OCI-LY1 (cell line): ENCODE results near the gene VAV3.
A peak's percentile ranks its signal among the peaks of the same experiment; 100 is the strongest.

Experiments used
- H2AFZ ChIP-seq: fragments of 200-600 bp; sonication (generic), shearing (Covaris generic); 2 replicates; pipeline ENCODE4 v1.6.0; 2014; ENCODE audit warnings: antibody characterized with exemption, mild to moderate bottlenecking, low read length
- H3F3A ChIP-seq: fragments of 200-600 bp; sonication (generic), shearing (Covaris generic); 2 replicates; pipeline ENCODE4 v1.6.0; 2014; ENCODE audit warnings: mild to moderate bottlenecking, antibody characterized with exemption, low read length, moderate library complexity; ENCODE audit not compliant: insufficient read depth
- H3K27ac ChIP-seq: fragments of 200-600 bp; sonication (generic); 2 replicates; pipeline ENCODE4 v1.5.1; 2014; ENCODE audit warnings: low read length, mixed run types, mild to moderate bottlenecking, low read depth; ENCODE audit not compliant: poor library complexity, severe bottlenecking
- H3K27me3 ChIP-seq: fragments of 200-600 bp; sonication (generic); 2 replicates; pipeline ENCODE4 v1.6.0; 2014; ENCODE audit warnings: antibody characterized with exemption, mild to moderate bottlenecking, low read length, moderate library complexity; ENCODE audit not compliant: insufficient read depth
- H3K36me3 ChIP-seq: fragments of 200-600 bp; sonication (generic); 2 replicates; pipeline ENCODE4 v1.6.1; 2014; ENCODE audit warnings: mild to moderate bottlenecking, antibody characterized with exemption, low read length, moderate library complexity, mixed read lengths; ENCODE audit not compliant: insufficient read depth
- H3K4me1 ChIP-seq: fragments of 200-600 bp; sonication (generic); 2 replicates; pipeline ENCODE4 v1.5.1; 2014; ENCODE audit warnings: mild to moderate bottlenecking, low read length, moderate library complexity; ENCODE audit not compliant: insufficient read depth, severe bottlenecking
- H3K4me2 ChIP-seq: fragments of 200-600 bp; sonication (generic), shearing (Covaris generic); 2 replicates; pipeline ENCODE4 v1.6.1; 2014; ENCODE audit warnings: low read length
- H3K4me3 ChIP-seq: fragments of 200-600 bp; sonication (generic); 2 replicates; pipeline ENCODE4 v1.5.1; 2014; ENCODE audit warnings: low read length, low read depth, mild to moderate bottlenecking, mixed read lengths; ENCODE audit not compliant: poor library complexity, severe bottlenecking
- H3K79me2 ChIP-seq: fragments of 200-600 bp; shearing (Covaris generic); 2 replicates; pipeline ENCODE4 v1.6.1; 2016; ENCODE audit warnings: mixed run types, low read length, mixed read lengths; ENCODE audit not compliant: insufficient read depth
- H3K9ac ChIP-seq: fragments of 200-600 bp; sonication (generic), shearing (Covaris generic); 2 replicates; pipeline ENCODE4 v1.6.1; 2014; ENCODE audit warnings: mild to moderate bottlenecking, low read length, mixed read lengths
- H3K9me2 ChIP-seq: fragments of 200-600 bp; sonication (generic), shearing (Covaris generic); 2 replicates; pipeline ENCODE4 v1.6.1; 2014; ENCODE audit warnings: low read depth, mild to moderate bottlenecking, low read length, mixed read lengths
- H3K9me3 ChIP-seq: fragments of 200-600 bp; shearing (Covaris generic); 2 replicates; pipeline ENCODE4 v1.6.1; 2014; ENCODE audit warnings: low read length, mixed read lengths
- H4K20me1 ChIP-seq: fragments of 200-600 bp; sonication (generic), shearing (Covaris generic); 2 replicates; pipeline ENCODE4 v1.6.0; 2016; ENCODE audit warnings: mild to moderate bottlenecking, low read length; ENCODE audit not compliant: insufficient read depth
- CTCF ChIP-seq: fragments of 200-600 bp; sonication (generic), shearing (Covaris generic); IDR thresholded peaks from 2 replicates; pipeline ENCODE4 v1.5.1; 2017; ENCODE audit warnings: mild to moderate bottlenecking, antibody characterized with exemption, low read length, moderate library complexity, mixed read lengths
- EZH2 ChIP-seq: fragments of 200-600 bp; sonication (generic), shearing (Covaris generic); IDR thresholded peaks from 2 replicates; pipeline ENCODE4 v1.8.0; 2017; ENCODE audit warnings: borderline replicate concordance, mixed run types, mild to moderate bottlenecking, antibody characterized with exemption, low read length, moderate library complexity, mixed read lengths

The VAV3 gene

GRCh38 chr1:107874221-107874620 lies 90.8 kb downstream of the VAV3 start:
- no peak for TF ChIP-seq CTCF
- no peak for TF ChIP-seq EZH2
- Histone ChIP-seq H3K27ac (peak overlapping the region; percentile 66), H3K79me2 (no peaks in the 10 kb centered on the region), H3K4me1 (peaks cover 70% of the 10 kb centered on the region), H3F3A (0 out of 2 replicates have a peak, but pooled peaks cover 3% of the 10 kb centered on the region), H3K36me3 (no peaks in the 10 kb centered on the region), H2AFZ (no peak overlapping the region), H3K4me2 (no peak overlapping the region), H3K9me3 (no peaks in the 10 kb centered on the region), H3K4me3 (no peak overlapping the region), H4K20me1 (no peaks in the 10 kb centered on the region), H3K27me3 (no peaks in the 10 kb centered on the region), H3K9me2 (no peaks in the 10 kb centered on the region), H3K9ac (no peak overlapping the region)

- H3F3A ChIP-seq, result 0 out of 2 replicates have a peak, but pooled peaks cover 3% of the 10 kb centered on the region
- H3K36me3 ChIP-seq, result no peaks in the 10 kb centered on the region
- H3K9me2 ChIP-seq, result no peaks in the 10 kb centered on the region
- H3K4me2 ChIP-seq, result peak overlapping the region; percentile 65
- H4K20me1 ChIP-seq, result no peaks in the 10 kb centered on the region
- peaks cover 81% of the 10 kb centered on the region for H3K4me1 ChIP-seq
- no peaks in the 10 kb centered on the region for H3K79me2 ChIP-seq
- H3K9me3 ChIP-seq, result no peaks in the 10 kb centered on the region
- no peak overlapping the region for H2AFZ ChIP-seq
- H3K27me3 ChIP-seq, result no peaks in the 10 kb centered on the region
- TF ChIP-seq CTCF, result no peak
- no peak for TF ChIP-seq EZH2
- H3K9ac ChIP-seq, result peak overlapping the region; percentile 37; the same call in 1 of the 2 replicates
- H3K27ac ChIP-seq, result peak overlapping the region; percentile 54
- peak overlapping the region; percentile 37 for H3K4me3 ChIP-seq
Observed at GRCh38 chr1:107871687-107872395, 93.1 kb downstream of the VAV3 start.

GRCh38 chr1:107871259-107871658 lies 93.7 kb downstream of the VAV3 start:
- peak overlapping the region; percentile 37 for H3K9ac ChIP-seq
- H3K27me3 ChIP-seq, result no peaks in the 10 kb centered on the region

More at GRCh38 chr1:107871259-107871658, 93.7 kb downstream of the VAV3 start:
- no peaks in the 10 kb centered on the region for H3K79me2 ChIP-seq
- H3K9me3 ChIP-seq, result no peaks in the 10 kb centered on the region
- H3K4me3 ChIP-seq, result no peak overlapping the region
- H3F3A ChIP-seq, result 0 out of 2 replicates have a peak, but pooled peaks cover 3% of the 10 kb centered on the region
- H3K36me3 ChIP-seq, result no peaks in the 10 kb centered on the region
- no peak overlapping the region for H2AFZ ChIP-seq
- H3K27ac ChIP-seq, result peak overlapping the region; percentile 54
- H3K4me1 ChIP-seq, result peaks cover 81% of the 10 kb centered on the region
- TF ChIP-seq CTCF (no peak), EZH2 (no peak)
- H4K20me1 ChIP-seq, result no peaks in the 10 kb centered on the region
- peak overlapping the region; percentile 65; the same call in 1 of the 2 replicates for H3K4me2 ChIP-seq
- no peaks in the 10 kb centered on the region for H3K9me2 ChIP-seq
